Measurements from ENCODE around the gene GFRA4.
"Not testable (repeated sequence)": the region's sequence is repeated elsewhere in the genome, so short reads cannot be mapped to it uniquely, and the experiment has no call there.

Gene GFRA4

DNA sequence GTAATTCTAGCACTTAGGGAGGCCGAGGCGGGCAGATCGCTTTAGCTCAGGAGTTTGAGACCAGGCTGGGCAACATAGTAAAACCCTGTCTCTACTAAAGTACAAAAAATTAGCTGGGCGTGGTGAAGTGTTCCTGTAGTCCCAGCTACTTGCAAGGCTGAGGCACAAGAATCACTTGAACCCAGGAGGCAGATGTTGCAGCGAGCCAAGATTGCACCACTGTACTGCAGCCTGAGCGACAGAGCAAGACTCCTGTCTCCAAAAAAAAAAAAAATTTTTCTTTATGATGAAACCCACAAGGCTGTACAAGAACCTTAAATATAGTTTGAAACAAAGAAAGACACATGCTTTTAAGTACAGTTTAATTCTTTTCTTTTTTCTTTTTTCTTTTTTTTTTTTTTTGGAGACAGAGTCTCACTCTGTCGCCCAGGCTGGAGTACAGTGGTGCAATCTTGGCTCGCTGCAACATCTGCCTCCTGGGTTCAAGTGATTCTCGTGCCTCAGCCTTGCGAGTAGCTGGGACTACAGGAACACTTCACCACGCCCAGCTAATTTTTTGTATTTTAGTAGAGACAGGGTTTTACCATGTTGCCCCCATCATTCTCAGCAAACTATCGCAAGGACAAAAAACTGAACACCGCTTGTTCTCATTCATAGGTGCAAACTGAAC is 47.9 kb downstream of the GFRA4 start:
- not testable (repeated sequence) for DNase-seq

DNA sequence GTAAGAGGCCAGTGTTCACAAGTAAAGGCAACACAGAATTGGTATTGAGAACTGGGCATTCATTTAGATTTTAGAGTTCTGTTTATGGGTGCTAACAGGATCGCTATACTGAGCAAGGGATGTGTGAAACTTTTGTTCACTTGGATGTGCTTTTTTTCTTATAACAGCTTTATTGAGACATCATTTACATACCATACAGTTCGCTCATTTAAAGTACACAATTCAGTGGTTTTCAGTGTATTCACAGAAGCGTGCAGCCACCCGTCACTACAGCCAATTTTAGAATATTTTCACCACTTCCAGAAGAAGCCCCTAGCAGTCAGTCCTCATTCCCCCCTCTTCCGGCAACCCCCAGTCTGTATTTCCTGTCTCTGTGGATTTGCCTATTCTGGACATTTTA is 48.7 kb downstream of the GFRA4 start:
- DNase-seq, result no peak

DNA sequence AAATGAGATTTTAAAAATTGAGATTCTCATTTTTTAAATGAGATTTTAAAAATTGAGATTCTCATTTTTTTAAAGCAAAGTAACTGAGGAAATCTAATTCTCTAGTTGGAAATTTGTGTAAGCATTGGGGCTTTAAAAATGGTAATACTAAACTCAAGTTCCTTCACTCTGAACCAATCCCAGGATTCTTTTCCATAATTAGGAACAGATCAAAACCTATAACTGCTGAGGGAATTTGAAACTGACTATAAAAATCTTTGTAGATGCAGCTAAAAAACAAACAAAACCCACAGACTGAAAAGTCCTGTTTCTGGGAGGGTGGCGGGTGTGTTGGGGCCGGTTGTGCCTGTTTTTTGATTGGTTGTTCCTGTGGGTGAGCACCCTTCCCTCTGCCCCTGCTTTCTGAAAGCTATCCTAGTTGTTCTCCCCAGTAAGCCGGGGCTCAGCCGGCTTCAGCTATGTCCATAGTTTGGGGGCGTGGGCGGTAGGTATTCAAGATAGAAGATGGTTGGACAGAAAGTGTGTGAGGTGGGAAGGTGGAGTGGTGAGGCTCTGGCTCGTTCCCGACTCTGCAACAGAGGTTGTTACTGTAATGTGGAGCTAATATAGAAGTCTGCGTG is 49.3 kb downstream of the GFRA4 start:
- no peak for DNase-seq

DNA sequence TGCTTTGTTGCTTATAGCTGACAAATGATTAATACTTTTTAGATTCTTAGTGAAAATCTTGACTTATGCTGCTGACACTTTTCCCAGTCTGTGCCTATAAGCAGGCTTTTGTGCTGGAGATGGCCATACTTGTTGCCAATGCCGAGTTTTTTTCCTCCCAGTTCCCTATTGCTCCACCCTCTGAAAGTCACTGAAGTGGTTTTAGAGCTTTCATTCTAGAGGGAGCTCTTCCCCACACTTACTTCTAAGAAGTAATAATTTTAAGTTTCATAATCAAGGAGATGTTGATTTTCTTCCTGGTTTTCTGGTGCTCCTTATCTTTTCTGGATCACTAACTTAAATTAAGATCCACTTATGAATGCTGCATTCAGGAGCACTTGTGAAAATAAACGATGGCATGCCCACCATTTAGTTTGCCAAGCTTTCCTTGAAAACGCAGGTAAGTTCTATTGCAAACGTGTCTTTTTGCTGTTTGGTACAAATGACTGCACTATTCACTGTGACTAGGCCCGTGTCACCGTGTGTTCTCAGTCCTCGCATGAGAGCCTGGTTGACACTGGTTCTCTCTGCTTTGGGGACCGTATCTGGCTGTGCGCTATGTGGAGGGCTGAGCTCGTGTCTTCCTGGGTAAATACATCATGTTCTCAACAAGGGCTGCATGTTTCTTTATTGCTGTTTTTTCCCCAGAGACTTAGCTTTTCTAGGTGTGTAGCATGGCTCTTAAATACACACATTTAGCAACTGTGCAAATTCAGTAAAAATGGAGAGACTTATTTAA is 50.2 kb downstream of the GFRA4 start:
- no peak for DNase-seq

DNA sequence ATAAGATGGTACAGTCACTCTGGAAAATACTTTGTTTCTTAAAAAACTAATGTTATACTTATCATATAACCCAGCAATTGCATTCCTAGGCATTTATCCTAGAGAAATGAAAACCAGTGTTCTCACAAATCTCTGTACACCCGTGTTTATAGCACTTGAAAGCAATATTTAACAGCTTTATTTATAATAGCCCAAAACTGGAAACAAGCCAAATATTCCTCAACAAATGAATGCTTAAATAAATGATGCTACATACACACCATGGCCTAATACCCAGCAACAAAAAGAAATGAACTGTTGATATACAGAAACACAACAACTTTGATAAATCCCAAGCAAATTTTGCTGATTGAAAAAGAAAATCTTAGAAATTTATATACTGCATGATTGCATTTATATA is 51.3 kb downstream of the GFRA4 start:
- no peak for DNase-seq
